ENCODE measurements around the gene LRRC40.

DNA sequence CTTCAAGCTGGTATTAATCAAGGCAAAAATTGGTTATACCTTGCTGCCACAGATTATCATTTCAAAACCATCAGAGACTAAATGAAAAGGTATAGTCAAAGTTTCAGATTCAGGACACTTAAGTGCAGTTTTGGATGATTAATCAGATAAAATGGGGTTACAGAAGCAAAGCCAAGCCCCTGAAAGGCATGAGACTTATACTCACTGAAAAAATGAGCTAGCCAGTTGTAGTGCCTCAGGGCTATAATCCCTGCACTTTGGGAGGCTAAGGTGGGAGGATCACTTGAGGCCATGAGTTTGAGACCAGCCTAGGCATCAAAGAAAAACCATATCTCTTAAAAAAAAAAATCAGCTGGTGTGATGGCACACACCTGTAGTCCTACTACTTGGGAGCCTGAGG, 15.2 kb downstream of the LRRC40 start:
- TF ChIP-seq POLR2AphosphoS5 (IDR thresholded peaks at IDR 0.05) (no peak), CTCF (IDR thresholded peaks at IDR 0.05) (no peak)
